Measurements from ENCODE around the gene PRH2.

Gene PRH2

DNA sequence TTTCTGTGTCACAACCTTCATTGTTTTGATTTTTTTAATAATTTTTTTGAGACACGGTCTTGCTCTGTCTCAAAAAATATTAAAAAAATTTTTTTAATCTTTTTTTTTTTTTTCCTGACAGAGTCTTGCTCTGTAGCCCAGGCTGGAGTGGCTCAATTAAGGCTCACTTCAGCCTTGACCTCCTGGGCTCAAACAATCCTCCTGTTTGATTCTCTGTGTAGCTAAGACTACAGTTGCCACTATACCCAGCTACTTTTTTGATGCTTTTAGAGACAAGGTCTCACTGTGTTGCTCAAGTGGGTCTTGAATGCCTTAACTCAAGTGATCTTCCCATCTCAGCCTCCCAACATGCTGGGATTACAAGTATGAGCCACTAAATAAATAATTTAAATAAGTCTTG, 9.2 kb upstream of the PRH2 start (continued):
- no peak for TF ChIP-seq FEZF1 (tag by site-specific recombination; IDR thresholded peaks at IDR 0.05)
- no peak for TF ChIP-seq ZNF138 (tag by site-specific recombination; IDR thresholded peaks at IDR 0.05; ENCODE audit: borderline replicate concordance)
- no peak for TF ChIP-seq ZSCAN23 (tag by site-specific recombination; IDR thresholded peaks at IDR 0.05)
- no peak for TF ChIP-seq GLI4 (tag by site-specific recombination; IDR thresholded peaks at IDR 0.05)
- TF ChIP-seq ZNF600 (tag by site-specific recombination; IDR thresholded peaks at IDR 0.05): no peak

DNA sequence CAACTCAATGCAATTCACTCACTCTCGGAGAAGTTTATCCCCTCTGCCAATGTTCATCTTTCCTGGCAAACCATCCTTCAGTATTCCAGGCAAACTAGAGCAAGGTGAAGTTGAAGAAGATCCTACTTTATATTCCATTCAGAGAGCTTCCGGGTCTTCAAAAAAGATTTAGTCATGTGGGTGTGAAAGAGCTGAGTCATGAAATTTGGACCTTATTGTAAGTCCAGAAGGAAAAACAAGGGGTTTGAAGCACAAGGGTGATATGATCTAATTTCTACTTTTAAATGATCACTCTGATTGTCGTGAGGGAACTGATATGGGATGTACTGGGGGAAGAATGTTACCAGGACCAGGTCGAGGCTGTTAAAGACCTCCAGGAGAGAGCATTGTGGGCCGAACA, 2.8 kb upstream of the PRH2 start:
- Histone ChIP-seq H3K4me1 (ENCODE audit: control insufficient read depth, insufficient read depth, low read length) (no peaks in the 10 kb centered on the region), H3K27ac (ENCODE audit: extremely low read depth, low read depth, low read length) (no peak overlapping the region), H3K9me3 (ENCODE audit: control insufficient read depth, insufficient read depth, low read depth, low read length) (no peaks in the 10 kb centered on the region; the same call in 1 of the 2 replicates), H3K36me3 (ENCODE audit: control insufficient read depth in 2 of 2, insufficient read depth in 1 of 2, low read length in 2 of 2) (no peaks in the 10 kb centered on the region), H3K4me3 (ENCODE audit: low read depth, low read length) (no peak overlapping the region)
- no peak for TF ChIP-seq ZNF510 (tag by site-specific recombination; IDR thresholded peaks at IDR 0.05; ENCODE audit: insufficient replicate concordance)
- TF ChIP-seq ZNF280D (tag by site-specific recombination; IDR thresholded peaks at IDR 0.05): no peak
- no peak for TF ChIP-seq ZNF558 (tag by site-specific recombination; IDR thresholded peaks at IDR 0.05)
- no peak for TF ChIP-seq ZNF777 (tag by site-specific recombination; IDR thresholded peaks at IDR 0.05; ENCODE audit: borderline replicate concordance)
- no peak for TF ChIP-seq ZNF37A (tag by site-specific recombination; IDR thresholded peaks at IDR 0.05)
- TF ChIP-seq TRIM28 (IDR thresholded peaks at IDR 0.05; ENCODE audit: borderline replicate concordance, low read length): no peak
- TF ChIP-seq ZNF837 (tag by site-specific recombination; IDR thresholded peaks at IDR 0.05): no peak
- TF ChIP-seq ZNF426 (tag by site-specific recombination; IDR thresholded peaks at IDR 0.05): no peak
- POLR2A ChIA-PET: no interaction called here
- CTCF ChIA-PET: no interaction called here

DNA sequence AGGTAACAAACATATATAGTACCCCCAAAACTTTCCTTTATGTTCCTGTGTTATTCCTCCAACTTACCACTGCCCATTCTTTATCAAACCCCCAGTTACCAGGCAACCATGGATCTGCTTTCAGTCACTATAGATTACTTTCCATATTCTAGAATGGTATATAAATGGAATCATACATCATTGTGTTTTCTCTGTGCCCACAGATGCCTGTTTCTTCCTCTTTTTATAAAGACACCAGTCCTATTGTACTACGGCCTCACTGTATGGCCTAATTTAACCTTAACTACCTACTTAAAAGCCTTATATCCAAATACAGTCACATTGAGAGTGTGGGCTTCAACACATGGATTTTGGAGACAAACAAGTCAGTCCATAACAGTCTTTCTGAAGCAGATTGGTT, 7.5 kb downstream of the PRH2 start:
- ChIA-PET POLR2A (no interaction called here), CTCF (no interaction called here)
- H3K36me3 ChIP-seq (ENCODE audit: control insufficient read depth in 2 of 2, insufficient read depth in 1 of 2, low read length in 2 of 2): no peaks in the 10 kb centered on the region
- no peaks in the 10 kb centered on the region for H3K4me1 ChIP-seq (ENCODE audit: control insufficient read depth, insufficient read depth, low read length)
- H3K27ac ChIP-seq (ENCODE audit: extremely low read depth, low read depth, low read length): no peak overlapping the region
- H3K4me3 ChIP-seq (ENCODE audit: low read depth, low read length): no peak overlapping the region
- no peaks in the 10 kb centered on the region for H3K9me3 ChIP-seq (ENCODE audit: control insufficient read depth, insufficient read depth, low read depth, low read length)
- no peak for TF ChIP-seq SCRT1 (tag by site-specific recombination; IDR thresholded peaks at IDR 0.05; ENCODE audit: borderline replicate concordance)
- no peak for TF ChIP-seq ZNF354C (tag by site-specific recombination; IDR thresholded peaks at IDR 0.05; ENCODE audit: borderline replicate concordance, low read depth)
- TF ChIP-seq ZNF292 (tag by site-specific recombination; IDR thresholded peaks at IDR 0.05; ENCODE audit: borderline replicate concordance, low read depth): no peak
- TF ChIP-seq ZNF133 (tag by site-specific recombination; IDR thresholded peaks at IDR 0.05): no peak
- no peak for TF ChIP-seq ZNF169 (tag by site-specific recombination; IDR thresholded peaks at IDR 0.05)
- TF ChIP-seq ZNF530 (tag by site-specific recombination; IDR thresholded peaks at IDR 0.05; ENCODE audit: low read depth): no peak
- no peak for TF ChIP-seq PBX3 (CRISPR knock-in tag; IDR thresholded peaks at IDR 0.05)
- no peak for TF ChIP-seq ZNF561 (tag by site-specific recombination; IDR thresholded peaks at IDR 0.05; ENCODE audit: borderline replicate concordance)
- no peak for TF ChIP-seq ZNF214 (tag by site-specific recombination; IDR thresholded peaks at IDR 0.05; ENCODE audit: borderline replicate concordance)
- no peak for TF ChIP-seq ZNF664 (tag by site-specific recombination; IDR thresholded peaks at IDR 0.05)
- no peak for TF ChIP-seq OSR2 (tag by site-specific recombination; IDR thresholded peaks at IDR 0.05)
- no peak for TF ChIP-seq ZNF707 (tag by site-specific recombination; IDR thresholded peaks at IDR 0.05)
- TF ChIP-seq SETDB1 (IDR thresholded peaks at IDR 0.05; ENCODE audit: insufficient read length, low read length): no peak
- TF ChIP-seq ZNF211 (tag by site-specific recombination; IDR thresholded peaks at IDR 0.05; ENCODE audit: low read depth): no peak
- no peak for TF ChIP-seq ZNF239 (tag by site-specific recombination; IDR thresholded peaks at IDR 0.05)
- TF ChIP-seq, protein P1, sequence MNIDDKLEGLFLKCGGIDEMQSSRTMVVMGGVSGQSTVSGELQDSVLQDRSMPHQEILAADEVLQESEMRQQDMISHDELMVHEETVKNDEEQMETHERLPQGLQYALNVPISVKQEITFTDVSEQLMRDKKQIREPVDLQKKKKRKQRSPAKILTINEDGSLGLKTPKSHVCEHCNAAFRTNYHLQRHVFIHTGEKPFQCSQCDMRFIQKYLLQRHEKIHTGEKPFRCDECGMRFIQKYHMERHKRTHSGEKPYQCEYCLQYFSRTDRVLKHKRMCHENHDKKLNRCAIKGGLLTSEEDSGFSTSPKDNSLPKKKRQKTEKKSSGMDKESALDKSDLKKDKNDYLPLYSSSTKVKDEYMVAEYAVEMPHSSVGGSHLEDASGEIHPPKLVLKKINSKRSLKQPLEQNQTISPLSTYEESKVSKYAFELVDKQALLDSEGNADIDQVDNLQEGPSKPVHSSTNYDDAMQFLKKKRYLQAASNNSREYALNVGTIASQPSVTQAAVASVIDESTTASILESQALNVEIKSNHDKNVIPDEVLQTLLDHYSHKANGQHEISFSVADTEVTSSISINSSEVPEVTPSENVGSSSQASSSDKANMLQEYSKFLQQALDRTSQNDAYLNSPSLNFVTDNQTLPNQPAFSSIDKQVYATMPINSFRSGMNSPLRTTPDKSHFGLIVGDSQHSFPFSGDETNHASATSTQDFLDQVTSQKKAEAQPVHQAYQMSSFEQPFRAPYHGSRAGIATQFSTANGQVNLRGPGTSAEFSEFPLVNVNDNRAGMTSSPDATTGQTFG (tag by site-specific recombination; IDR thresholded peaks at IDR 0.05; ENCODE audit: borderline replicate concordance): no peak

Measured in HEK293 (cell line).